Panc1 (cell line): ENCODE measurements around the gene PRR5L. TPM values are rescaled to one million over a fixed set of nuclear protein-coding genes. Genes with fewer than 3 reads are reported as not detected.

Source experiments
- ATAC-seq: fragments of 200-7000 bp; cut with Tn5 transposase; 2 replicates; pipeline ENCODE4 v1.9.1; 2020; ENCODE audit warnings: mild to moderate bottlenecking, moderate library complexity
- BruUV-seq: library from RNA; stranded (reverse); fragments of 400-500 nt; replicated peaks from 2 replicates; lab custom pipeline; 2021; lab: Mats Ljungman, UMichigan
- CTCF ChIA-PET: fragments of 300-600 bp; sonication (Branson Sonifier 250); formaldehyde crosslinking; loops from one replicate; lab custom pipeline; 2022; ENCODE audit warnings: antibody characterized with exemption; lab: Charles Lee
- POLR2A ChIA-PET: fragments of 300-600 bp; sonication (Branson Sonifier 250); formaldehyde crosslinking; loops from one replicate; lab custom pipeline; 2022; ENCODE audit warnings: antibody characterized with exemption; lab: Charles Lee
- DNase-seq: peaks from one replicate; pipeline ENCODE4 v3.0.0-alpha.2; 2010; ENCODE audit warnings: low read depth, low spot score
- H3K27ac ChIP-seq: 2 replicates; pipeline ENCODE4 v1.5.1; 2011; ENCODE audit warnings: mild to moderate bottlenecking, low read length, inconsistent platforms
- H3K27me3 ChIP-seq: fragments of 200-500 bp; sonication (Bioruptor generic); 2 replicates; pipeline ENCODE4 v1.6.0; 2014; ENCODE audit warnings: low read length, inconsistent platforms; ENCODE audit not compliant: control insufficient read depth, insufficient read depth
- H3K36me3 ChIP-seq: fragments of 200-500 bp; sonication (Bioruptor generic); 2 replicates; pipeline ENCODE4 v1.5.1; 2014; ENCODE audit warnings: inconsistent platforms, mild to moderate bottlenecking, low read length, moderate library complexity; ENCODE audit not compliant: control insufficient read depth, insufficient read depth
- H3K4me1 ChIP-seq: 2 replicates; pipeline ENCODE4 v1.5.1; 2011; ENCODE audit warnings: inconsistent platforms, mild to moderate bottlenecking, low read length, moderate library complexity; ENCODE audit not compliant: control insufficient read depth, insufficient read depth
- H3K4me3 ChIP-seq, 2 experiments: 2 replicates each; pipeline ENCODE4 v1.5.1; 2011 to 2012; ENCODE audit warnings: low read depth in 2 of 2, low read length in 2 of 2, mild to moderate bottlenecking in 2 of 2, inconsistent platforms in 1 of 2, moderate library complexity in 1 of 2
- H3K9me3 ChIP-seq: fragments of 200-500 bp; sonication (Bioruptor generic); 2 replicates; pipeline ENCODE4 v1.5.1; 2014; ENCODE audit warnings: low read depth, mild to moderate bottlenecking, inconsistent platforms, low read length, moderate library complexity; ENCODE audit not compliant: control insufficient read depth, insufficient read depth
- CTCF ChIP-seq: fragments of 450-650 bp; IDR thresholded peaks from 2 replicates; pipeline ENCODE4 v1.5.1; 2017; ENCODE audit warnings: mild to moderate bottlenecking
- POLR2AphosphoS5 ChIP-seq: IDR thresholded peaks from 2 replicates; pipeline ENCODE4 v1.6.1; 2012; ENCODE audit warnings: mild to moderate bottlenecking, low read depth, low read length, moderate library complexity
- REST ChIP-seq, 2 experiments: IDR thresholded peaks; 2 replicates each; pipeline ENCODE4 v1.6.1; 2011 to 2012; ENCODE audit warnings: low read depth in 2 of 2, control low read depth in 1 of 2, low read length in 1 of 2, mild to moderate bottlenecking in 1 of 2, moderate library complexity in 1 of 2; ENCODE audit not compliant: insufficient read depth in 1 of 2
- SIN3A ChIP-seq: IDR thresholded peaks from 2 replicates; pipeline ENCODE4 v1.6.1; 2012; ENCODE audit warnings: low read depth, mild to moderate bottlenecking, low read length, moderate library complexity, borderline replicate concordance; ENCODE audit not compliant: insufficient read depth
- TCF7L2 ChIP-seq: IDR thresholded peaks from 2 replicates; pipeline ENCODE4 v1.6.1; 2011; ENCODE audit warnings: mild to moderate bottlenecking, low read depth, low read length, inconsistent platforms
- in situ Hi-C: cut with HindIII; loops from 2 replicates; pipeline ENCODE4 v1.10.0; 2016; ENCODE audit warnings: low sequenced_read_pairs, low pct_unique_long_range_greater_than_20kb
- intact Hi-C: fragments of 100-400 bp; cut with micrococcal nuclease; formaldehyde crosslinking; loops from one replicate; pipeline ENCODE4 v1.10.0; 2022; ENCODE audit not compliant: unreplicated experiment
- total RNA-seq: library from RNA; stranded (reverse); gene quantifications from one replicate; pipeline ENCODE4 v1.2.1, GENCODE V29; 2021; ENCODE audit not compliant: unreplicated experiment

PRR5L gene
- total RNA-seq, 1 experiment from 2014 or later = 0.36 TPM

GRCh38 chr11:36281850-36282249 is 14.2 kb upstream of the PRR5L start:
- intact Hi-C loops = no loop called here
- Histone ChIP-seq H3K9me3 (no peaks in the 10 kb centered on the region), H3K27ac (no peak overlapping the region), H3K27me3 (no peaks in the 10 kb centered on the region), H3K36me3 (no peaks in the 10 kb centered on the region), H3K4me1 (no peaks in the 10 kb centered on the region), H3K4me3 (no peak overlapping the region)
- in situ Hi-C loops = no loop called here
- TF ChIP-seq TCF7L2 (no peak), REST (IDR thresholded peaks at IDR 0.05; ENCODE audit: insufficient read depth in 1 of 2, low read depth in 2 of 2, low read length in 1 of 2) (no peak), SIN3A (no peak), CTCF (no peak), POLR2AphosphoS5 (no peak)
- ChIA-PET CTCF (no interaction called here), POLR2A (no interaction called here)
- DNase-seq (no peak), ATAC-seq (no peak)
- BruUV-seq = no TSS peak

GRCh38 chr11:36282926-36283325 is 13.2 kb upstream of the PRR5L start:
- in situ Hi-C loops = no loop called here
- ATAC-seq = no peak
- POLR2A ChIA-PET = no interaction called here

More at GRCh38 chr11:36282926-36283325, 13.2 kb upstream of the PRR5L start:
- Histone ChIP-seq H3K27me3 (no peaks in the 10 kb centered on the region), H3K4me1 (no peaks in the 10 kb centered on the region), H3K9me3 (no peaks in the 10 kb centered on the region), H3K36me3 (no peaks in the 10 kb centered on the region), H3K27ac (no peak overlapping the region), H3K4me3 (no peak overlapping the region)
- no peak for DNase-seq
- no peak for TF ChIP-seq POLR2AphosphoS5
- TF ChIP-seq REST (IDR thresholded peaks at IDR 0.05; ENCODE audit: insufficient read depth in 1 of 2, low read depth in 2 of 2, low read length in 1 of 2) = no peak
- no peak for TF ChIP-seq SIN3A
- TF ChIP-seq CTCF = no peak
- no peak for TF ChIP-seq TCF7L2
- CTCF ChIA-PET = no interaction called here
- no TSS peak for BruUV-seq
- intact Hi-C loops = no loop called here
